H1 (cell line): Measurements from ENCODE around the gene SHANK2. TPM values are rescaled to one million over a fixed set of nuclear protein-coding genes. Genes with fewer than 3 reads are reported as not detected.

Experiments used
- CTCF ChIA-PET: fragments of 300-600 bp; sonication (Branson Sonifier 250); formaldehyde crosslinking; loops from one replicate; lab custom pipeline; 2021; ENCODE audit not compliant: partially characterized antibody; lab: Charles Lee
- POLR2A ChIA-PET: fragments of 300-600 bp; sonication (Branson Sonifier 250); formaldehyde crosslinking; loops from one replicate; lab custom pipeline; 2021; ENCODE audit warnings: inconsistent platforms; ENCODE audit not compliant: partially characterized antibody; lab: Charles Lee
- DNase-seq, 2 experiments: peaks; one replicate each; pipeline versions ENCODE4 v3.0.0 to v3.0.0-alpha.2; 2010 to 2022; ENCODE audit warnings: low spot score in 2 of 2, low read depth in 1 of 2, mixed read lengths in 1 of 2
- FAIRE-seq: peaks from 2 replicates; lab custom pipeline; 2011; peaks lifted over from hg19 to GRCh38; lab: Jason Lieb, UNC
- H2AFZ ChIP-seq: 2 replicates; pipeline ENCODE4 v1.8.1; 2012; ENCODE audit warnings: low read length, inconsistent platforms
- H2AK5ac ChIP-seq: 2 replicates; pipeline ENCODE4 v1.6.1; 2013; ENCODE audit warnings: low read depth, low read length
- H2BK120ac ChIP-seq: replicated peaks from 2 replicates; pipeline ENCODE3; 2013; ENCODE audit warnings: low read depth, low read length, inconsistent platforms
- H2BK12ac ChIP-seq: 2 replicates; pipeline ENCODE4 v1.6.1; 2013; ENCODE audit warnings: low read depth, low read length
- H2BK15ac ChIP-seq: 2 replicates; pipeline ENCODE4 v1.6.1; 2013; ENCODE audit warnings: low read length
- H2BK20ac ChIP-seq: 2 replicates; pipeline ENCODE4 v1.6.1; 2013; ENCODE audit warnings: low read length
- H2BK5ac ChIP-seq: 2 replicates; pipeline ENCODE4 v1.6.1; 2013; ENCODE audit warnings: low read depth, low read length
- H3K14ac ChIP-seq: 2 replicates; pipeline ENCODE4 v1.6.1; 2013; ENCODE audit warnings: inconsistent platforms; ENCODE audit not compliant: insufficient read length
- H3K18ac ChIP-seq: 2 replicates; pipeline ENCODE4 v1.6.1; 2013; ENCODE audit warnings: low read length; ENCODE audit errors: extremely low read depth
- H3K23ac ChIP-seq: 2 replicates; pipeline ENCODE4 v1.6.1; 2013; ENCODE audit warnings: inconsistent platforms; ENCODE audit not compliant: insufficient read length
- H3K23me2 ChIP-seq: 2 replicates; pipeline ENCODE4 v1.6.1; 2013; ENCODE audit warnings: low read depth, low read length
- H3K27ac ChIP-seq: 2 replicates; pipeline ENCODE4 v1.6.1; 2011; ENCODE audit warnings: low read depth, low read length, inconsistent platforms
- H3K27me3 ChIP-seq, 4 experiments: replicated peaks in 1 of 4; 1 replicate in 1 of 4; 2 replicates in 3 of 4; pipeline versions ENCODE4 v1.6.1 to v1.8.1; 2011 to 2013; ENCODE audit warnings: low read length in 3 of 4, mild to moderate bottlenecking in 3 of 4, inconsistent platforms in 2 of 4, mixed read lengths in 2 of 4, moderate library complexity in 1 of 4; ENCODE audit not compliant: control insufficient read depth in 3 of 4, insufficient read depth in 3 of 4; ENCODE audit errors: extremely low read depth in 1 of 4
- H3K36me3 ChIP-seq, 4 experiments: 2 replicates each; pipeline versions ENCODE4 v1.6.1 to v1.8.1; 2011 to 2013; ENCODE audit warnings: mild to moderate bottlenecking in 4 of 4, low read length in 3 of 4, moderate library complexity in 2 of 4, control low read depth in 1 of 4, inconsistent platforms in 1 of 4; ENCODE audit not compliant: insufficient read depth in 4 of 4, control insufficient read depth in 2 of 4
- H3K4ac ChIP-seq: replicated peaks from 2 replicates; pipeline ENCODE3; 2013; ENCODE audit warnings: low read length, low read depth, mixed read lengths, inconsistent platforms; ENCODE audit not compliant: insufficient read length
- H3K4me1 ChIP-seq, 4 experiments: replicated peaks in 1 of 4; 1 replicate in 1 of 4; 2 replicates in 3 of 4; pipeline versions ENCODE4 v1.6.1 to v1.8.1; 2011 to 2013; ENCODE audit warnings: low read length in 3 of 4, inconsistent platforms in 2 of 4, mixed read lengths in 1 of 4; ENCODE audit not compliant: insufficient read depth in 4 of 4, control insufficient read depth in 3 of 4
- H3K4me2 ChIP-seq, 2 experiments: 2 replicates each; pipeline versions ENCODE4 v1.6.1 to v1.8.1; 2011 to 2013; ENCODE audit warnings: low read depth in 2 of 2, low read length in 2 of 2, control low read depth in 1 of 2, inconsistent platforms in 1 of 2, mild to moderate bottlenecking in 1 of 2; ENCODE audit not compliant: insufficient read depth in 1 of 2
- H3K4me3 ChIP-seq, 4 experiments: fragments of 200-600, 300-600 bp in 1 of 4; sonication (generic), shearing (Covaris generic), sonication (Bioruptor Twin) in 1 of 4; 2 replicates each; pipeline versions ENCODE4 v1.5.1 to v1.8.1; 2011 to 2016; ENCODE audit warnings: low read length in 4 of 4, low read depth in 3 of 4, control low read depth in 2 of 4, inconsistent platforms in 2 of 4, mild to moderate bottlenecking in 2 of 4, mixed read lengths in 1 of 4, moderate library complexity in 1 of 4; ENCODE audit not compliant: insufficient read depth in 2 of 4; ENCODE audit errors: extremely low read depth in 1 of 4
- H3K56ac ChIP-seq: replicated peaks from 2 replicates; pipeline ENCODE3; 2013; ENCODE audit warnings: low read depth, mild to moderate bottlenecking, mixed read lengths, low read length, inconsistent platforms; ENCODE audit not compliant: insufficient read length
- H3K79me1 ChIP-seq: 2 replicates; pipeline ENCODE4 v1.6.1; 2013; ENCODE audit warnings: low read depth, low read length, control low read depth
- H3K79me2 ChIP-seq, 2 experiments: 2 replicates each; pipeline versions ENCODE4 v1.6.1 to v1.8.1; 2012 to 2013; ENCODE audit warnings: low read length in 2 of 2, mild to moderate bottlenecking in 2 of 2, inconsistent platforms in 1 of 2; ENCODE audit not compliant: insufficient read depth in 2 of 2, control insufficient read depth in 1 of 2
- H3K9ac ChIP-seq, 4 experiments: replicated peaks in 1 of 4; 1 replicate in 1 of 4; 2 replicates in 3 of 4; pipeline versions ENCODE4 v1.6.1 to v1.8.1; 2011 to 2013; ENCODE audit warnings: low read depth in 3 of 4, low read length in 3 of 4, control low read depth in 2 of 4, mild to moderate bottlenecking in 2 of 4, moderate library complexity in 2 of 4, inconsistent platforms in 1 of 4; ENCODE audit errors: extremely low read depth in 1 of 4
- H3K9me3 ChIP-seq, 2 experiments: 2 replicates each; pipeline versions ENCODE4 v1.6.1 to v1.8.1; 2012 to 2013; ENCODE audit warnings: mild to moderate bottlenecking in 2 of 2, moderate library complexity in 2 of 2, control low read depth in 1 of 2, inconsistent platforms in 1 of 2, low read depth in 1 of 2, low read length in 1 of 2, mixed read lengths in 1 of 2; ENCODE audit not compliant: insufficient read depth in 2 of 2
- H4K20me1 ChIP-seq, 2 experiments: replicated peaks in 1 of 2; 2 replicates each; pipeline versions ENCODE3 to v1.8.1; 2011 to 2013; ENCODE audit warnings: inconsistent platforms in 2 of 2, low read length in 2 of 2, mild to moderate bottlenecking in 1 of 2; ENCODE audit not compliant: insufficient read depth in 2 of 2, control insufficient read depth in 1 of 2
- H4K5ac ChIP-seq: 2 replicates; pipeline ENCODE4 v1.6.1; 2013; ENCODE audit warnings: low read length, low read depth, mixed read lengths, inconsistent platforms; ENCODE audit not compliant: insufficient read length
- H4K8ac ChIP-seq: 2 replicates; pipeline ENCODE4 v1.8.0; 2013; ENCODE audit warnings: mild to moderate bottlenecking, moderate library complexity, low read length, inconsistent platforms; ENCODE audit not compliant: insufficient read depth; ENCODE audit errors: extremely low read depth
- H4K91ac ChIP-seq: replicated peaks from 2 replicates; pipeline ENCODE3; 2013; ENCODE audit warnings: low read length, mixed read lengths, inconsistent platforms; ENCODE audit not compliant: insufficient read length
- BRCA1 ChIP-seq: IDR thresholded peaks from 2 replicates; pipeline ENCODE4 v1.6.1; 2012; ENCODE audit warnings: low read depth, low read length, improper control_type of control experiment
- CBX5 ChIP-seq: fragments of 300-800, 300-1000 bp; sonication (generic); IDR thresholded peaks from 2 replicates; pipeline ENCODE4 v1.7.1; 2016; ENCODE audit warnings: antibody characterized with exemption, low read length, low read depth
- CBX8 ChIP-seq: fragments of 300-800, 300-1000 bp; sonication (generic); IDR thresholded peaks from 2 replicates; pipeline ENCODE4 v1.7.1; 2016; ENCODE audit warnings: low read depth, low read length, borderline replicate concordance
- EGR1 ChIP-seq: IDR thresholded peaks from 2 replicates; pipeline ENCODE4 v1.6.1; 2011; ENCODE audit warnings: low read depth, low read length, borderline replicate concordance
- FOSL1 ChIP-seq: IDR thresholded peaks from 2 replicates; pipeline ENCODE4 v1.6.1; 2011; ENCODE audit warnings: mild to moderate bottlenecking, low read depth, low read length, moderate library complexity; ENCODE audit not compliant: insufficient read depth
- GTF2F1 ChIP-seq: IDR thresholded peaks from 2 replicates; pipeline ENCODE4 v1.6.1; 2012; ENCODE audit warnings: low read depth, low read length, improper control_type of control experiment, borderline replicate concordance
- KDM4A ChIP-seq: IDR thresholded peaks from one replicate; pipeline ENCODE4 v1.7.1; 2012; ENCODE audit warnings: low read depth, mild to moderate bottlenecking, moderate library complexity, low read length, inconsistent platforms; ENCODE audit not compliant: severe bottlenecking
- NANOG ChIP-seq: IDR thresholded peaks from 2 replicates; pipeline ENCODE4 v1.6.1; 2011; ENCODE audit warnings: low read length, low read depth, mild to moderate bottlenecking, inconsistent platforms; ENCODE audit not compliant: insufficient read depth, poor library complexity, severe bottlenecking
- SAP30 ChIP-seq: fragments of 300-600 bp; sonication (generic); IDR thresholded peaks from 2 replicates; pipeline ENCODE4 v1.7.1; 2012; ENCODE audit warnings: low read length, moderate library complexity, mild to moderate bottlenecking, inconsistent platforms; ENCODE audit not compliant: insufficient read depth, insufficient replicate concordance
- SIRT6 ChIP-seq: IDR thresholded peaks from one replicate; pipeline ENCODE4 v1.7.1; 2012; ENCODE audit warnings: low read length, inconsistent platforms
- TAF1 ChIP-seq: IDR thresholded peaks from 2 replicates; pipeline ENCODE4 v1.6.1; 2011; ENCODE audit warnings: mild to moderate bottlenecking, low read depth, low read length
- WGBS, 2 experiments: shearing (Covaris generic) in 1 of 2; methylation state at CpG; one replicate each; pipeline versions ENCODE4 v1.1.6 to v1.1.7; 2013 to 2015; ENCODE audit warnings: low lambda C conversion rate in 2 of 2, mixed read lengths in 2 of 2, inconsistent platforms in 1 of 2, low coverage in 1 of 2, missing lambda C conversion rate in 1 of 2; ENCODE audit not compliant: insufficient replicate concordance in 2 of 2, insufficient coverage in 1 of 2, insufficient read length in 1 of 2; ENCODE audit errors: extremely low coverage in 1 of 2, missing lambda C conversion rate in 1 of 2; 5-methylcytosine and 5-hydroxymethylcytosine counted together
- polyA plus RNA-seq, 7 experiments: library from polyadenylated mRNA; depleted of rRNA in 3 of 7; stranded (reverse) in 5 of 7; unstranded in 2 of 7; fragments of >200 nt in 5 of 7; fragments of 200-250 nt in 2 of 7; gene quantifications; 1 replicate in 5 of 7; 2 replicates in 1 of 7; 4 replicates in 1 of 7; pipeline versions ENCODE4 v1.2.1 to v1.2.3, GENCODE V29; 2011 to 2013; ENCODE audit warnings: missing spikeins in 2 of 7, mixed read lengths in 2 of 7
- total RNA-seq: library from RNA; stranded (reverse); fragmentation: NEBNext Ultra II Directional; extraction: Animal tissue kit (Norgen Biotek cat#: 25700); gene quantifications from 2 replicates; pipeline ENCODE4 v1.2.1, GENCODE V29; 2021
- TF ChIP-seq, protein P1 (sequence below): IDR thresholded peaks from 2 replicates; pipeline ENCODE4 v1.6.1; 2011; ENCODE audit warnings: low read length, improper control_type of control experiment
- TF ChIP-seq, protein P2 (sequence below): IDR thresholded peaks from 2 replicates; pipeline ENCODE4 v1.6.1; 2012; ENCODE audit warnings: inconsistent platforms

Gene SHANK2
- total and polyA plus RNA-seq, 2 of the 8 experiments (the other 6 are each of a cell fraction or from before 2014, with no cell fraction given): 10.1 to 54.2 TPM

DNA sequence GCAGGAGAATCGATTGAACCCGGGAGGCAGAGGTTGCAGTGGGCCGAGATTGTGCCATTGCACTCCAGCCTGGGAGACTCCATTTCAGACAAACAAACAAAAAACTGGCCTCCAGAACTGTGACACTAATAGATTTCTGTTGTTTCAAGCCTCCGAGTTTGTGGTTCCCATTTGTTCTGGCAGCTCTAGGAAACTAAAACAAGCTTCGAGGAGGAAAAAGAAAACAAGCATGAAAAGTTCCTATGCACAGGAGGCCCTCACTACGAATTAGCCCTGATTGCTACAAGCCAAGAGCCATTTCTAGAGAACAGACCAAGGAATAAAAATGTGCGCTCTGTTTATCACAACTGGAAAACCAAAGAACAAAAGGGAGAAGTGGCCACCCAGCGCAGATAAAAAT is 47.8 kb upstream of the SHANK2 start:
- POLR2A ChIA-PET: no interaction called here
- WGBS, 2 experiments: 89% methylated on average over 8 of the region's 8 CpGs; no CpG with 5 or more reads in 1 of the 2 experiments
- no peak overlapping the region for H2AFZ ChIP-seq
- H2BK12ac ChIP-seq: no peak overlapping the region
- H3K9ac ChIP-seq: no peak overlapping the region
- H2BK120ac ChIP-seq: no peak overlapping the region
- H4K91ac ChIP-seq: no peak overlapping the region
- no peak overlapping the region for H3K23ac ChIP-seq
- no peak overlapping the region for H3K14ac ChIP-seq
- H4K8ac ChIP-seq: no peak overlapping the region
- no peak overlapping the region for H2AK5ac ChIP-seq
- H3K4ac ChIP-seq: no peak overlapping the region
- no peak overlapping the region for H3K56ac ChIP-seq
- H2BK15ac ChIP-seq: no peak overlapping the region
- no peak for DNase-seq
- H3K4me3 ChIP-seq: no peak overlapping the region
- no peaks in the 10 kb centered on the region for H3K4me1 ChIP-seq
- H4K5ac ChIP-seq: no peak overlapping the region
- H3K4me2 ChIP-seq: no peak overlapping the region
- H3K36me3 ChIP-seq: no peaks in the 10 kb centered on the region
- H3K9me3 ChIP-seq: no peaks in the 10 kb centered on the region; a peak in 1 of 4 replicates
- H4K20me1 ChIP-seq: no peaks in the 10 kb centered on the region
- no peaks in the 10 kb centered on the region for H3K79me1 ChIP-seq
- H3K18ac ChIP-seq: no peak overlapping the region
- no peak overlapping the region for H2BK5ac ChIP-seq
- H3K79me2 ChIP-seq: no peaks in the 10 kb centered on the region
- no peak for FAIRE-seq
- H3K27me3 ChIP-seq: no peaks in the 10 kb centered on the region
- CTCF ChIA-PET: interaction anchor here (0.6 to 1.2 kb wide), 2 partner anchors 120 to 135 kb away, joined by 3 read pairs; no protein-coding TSS in a partner anchor
- H2BK20ac ChIP-seq: no peak overlapping the region
- no peak overlapping the region for H3K27ac ChIP-seq
- H3K23me2 ChIP-seq: no peaks in the 10 kb centered on the region
- TF ChIP-seq SAP30 (no peak), TAF1 (no peak), GTF2F1 (no peak), NANOG (no peak), KDM4A (no peak), CBX8 (no peak), SIRT6 (no peak), CBX5 (no peak), EGR1 (no peak), FOSL1 (no peak), BRCA1 (no peak)
- TF ChIP-seq, protein P1, sequence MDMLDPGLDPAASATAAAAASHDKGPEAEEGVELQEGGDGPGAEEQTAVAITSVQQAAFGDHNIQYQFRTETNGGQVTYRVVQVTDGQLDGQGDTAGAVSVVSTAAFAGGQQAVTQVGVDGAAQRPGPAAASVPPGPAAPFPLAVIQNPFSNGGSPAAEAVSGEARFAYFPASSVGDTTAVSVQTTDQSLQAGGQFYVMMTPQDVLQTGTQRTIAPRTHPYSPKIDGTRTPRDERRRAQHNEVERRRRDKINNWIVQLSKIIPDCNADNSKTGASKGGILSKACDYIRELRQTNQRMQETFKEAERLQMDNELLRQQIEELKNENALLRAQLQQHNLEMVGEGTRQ: no peak
- TF ChIP-seq, protein P2, sequence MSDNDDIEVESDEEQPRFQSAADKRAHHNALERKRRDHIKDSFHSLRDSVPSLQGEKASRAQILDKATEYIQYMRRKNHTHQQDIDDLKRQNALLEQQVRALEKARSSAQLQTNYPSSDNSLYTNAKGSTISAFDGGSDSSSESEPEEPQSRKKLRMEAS: no peak
